DOHH2 (cell line): ENCODE results near the gene DOLK.

Source experiments
- CTCF ChIP-seq: fragments of 200-600 bp; sonication (generic); IDR thresholded peaks from one replicate; pipeline ENCODE4 v1.5.1; 2014; ENCODE audit warnings: antibody characterized with exemption, mild to moderate bottlenecking, low read depth, low read length; ENCODE audit not compliant: poor library complexity, severe bottlenecking
- EZH2phosphoT487 ChIP-seq: fragments of 200-600 bp; sonication (generic); IDR thresholded peaks from 2 replicates; pipeline ENCODE4 v1.6.1; 2017; ENCODE audit warnings: borderline replicate concordance, mild to moderate bottlenecking, antibody characterized with exemption, low read length, moderate library complexity, mixed read lengths

- no peak for TF ChIP-seq CTCF
- TF ChIP-seq EZH2phosphoT487, result no peak
These were observed 201 bp downstream of the DOLK start for GRCh38 chr9:128947277-128947526.
